Measurements from ENCODE around the gene LDLRAD4.

Gene LDLRAD4

DNA sequence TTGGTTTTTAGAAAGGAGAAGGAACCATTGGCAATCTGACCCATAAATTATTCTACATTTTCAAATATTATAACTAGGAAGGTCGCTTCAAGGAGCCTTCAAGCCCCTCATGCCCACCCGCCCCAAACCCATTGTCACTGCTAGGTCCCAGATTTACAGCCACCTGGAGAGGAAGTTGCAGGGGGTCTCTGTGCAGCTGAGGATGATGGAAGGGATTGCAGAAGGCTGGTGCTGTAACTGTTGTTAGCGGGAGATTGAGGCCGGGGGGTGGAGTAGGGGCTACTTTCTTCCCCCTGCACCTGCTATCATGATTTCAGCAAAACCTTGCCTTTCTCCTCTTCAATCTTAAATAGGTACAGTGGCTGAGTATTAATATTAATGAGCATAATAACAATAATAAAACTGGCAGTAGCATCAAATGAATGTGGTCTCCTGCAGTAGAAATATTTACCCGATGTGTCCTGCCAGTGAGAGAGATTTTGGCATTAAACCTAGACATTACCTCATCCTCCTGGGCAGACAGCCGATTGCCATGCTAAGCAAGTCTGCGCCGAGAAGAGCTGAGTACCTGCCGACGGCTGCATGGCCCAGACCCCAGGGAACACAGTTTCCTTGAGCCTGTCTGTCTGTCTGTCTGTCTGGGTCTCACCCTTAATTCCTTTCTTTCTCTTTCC lies 282.4 kb downstream of the LDLRAD4 start:
- peak; percentile 89 for DNase-seq

GRCh38 chr18:13501543-13501887 lies 283.0 kb downstream of the LDLRAD4 start:
- no peak for DNase-seq

GRCh38 chr18:13501891-13502290 lies 283.3 kb downstream of the LDLRAD4 start:
- peak; percentile 11 for DNase-seq

- DNase-seq: no peak
Measured at GRCh38 chr18:13502585-13502984, 284.0 kb downstream of the LDLRAD4 start.

- no peak for DNase-seq
Measured at GRCh38 chr18:13503836-13504235, 285.3 kb downstream of the LDLRAD4 start.

GRCh38 chr18:13505780-13506345 lies 287.3 kb downstream of the LDLRAD4 start:
- DNase-seq: no peak

GRCh38 chr18:13510594-13510993 lies 292.0 kb downstream of the LDLRAD4 start:
- DNase-seq: no peak

DNA sequence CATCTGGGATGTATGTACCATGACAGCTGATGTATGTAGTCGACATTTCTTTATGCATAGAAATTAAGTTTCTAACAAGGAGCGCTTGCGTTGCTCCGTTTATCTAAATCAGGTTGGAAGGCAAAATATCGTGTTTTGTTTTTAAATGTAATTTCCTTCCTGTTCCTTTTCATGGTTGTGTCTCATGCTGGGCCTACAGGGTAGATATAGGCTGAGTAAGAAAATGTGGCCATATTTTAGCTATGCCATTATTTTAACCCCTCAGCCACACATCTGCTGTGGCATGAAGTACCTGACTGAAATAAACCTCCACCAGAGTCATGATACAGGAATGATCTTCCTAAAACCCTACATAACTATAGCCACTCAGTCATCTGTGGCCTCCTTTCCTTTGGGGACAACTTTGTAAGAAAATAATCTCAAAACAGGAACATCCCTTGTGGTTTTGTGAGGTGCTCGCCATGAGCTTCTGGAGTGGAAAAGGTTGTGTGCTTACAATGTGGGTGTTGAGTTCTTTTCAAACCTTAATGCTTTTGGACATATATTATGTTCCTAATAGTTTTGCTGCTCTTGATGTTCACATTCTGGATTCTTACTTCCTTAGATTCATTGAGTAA lies 293.5 kb downstream of the LDLRAD4 start:
- DNase-seq: no peak

DNA sequence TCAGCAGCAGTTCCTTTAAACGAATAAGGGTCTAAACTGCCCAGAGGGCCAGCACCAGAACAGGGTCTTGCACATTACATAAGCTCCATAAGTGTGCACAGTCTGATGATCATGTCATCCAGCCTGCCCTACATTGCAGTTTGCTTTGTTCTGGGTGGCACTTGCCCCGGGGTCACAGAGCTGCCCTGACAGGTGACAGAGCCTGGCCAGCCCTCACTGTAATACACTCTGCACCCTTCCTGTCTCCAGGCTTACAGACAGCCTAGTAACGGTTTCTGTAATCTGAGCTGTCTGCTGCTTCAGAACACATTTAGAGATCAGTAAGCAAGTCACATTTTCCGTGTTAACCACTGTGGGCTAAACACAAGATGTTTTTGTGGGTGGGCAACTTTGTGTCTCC lies 294.5 kb downstream of the LDLRAD4 start:
- DNase-seq: no peak

DNA sequence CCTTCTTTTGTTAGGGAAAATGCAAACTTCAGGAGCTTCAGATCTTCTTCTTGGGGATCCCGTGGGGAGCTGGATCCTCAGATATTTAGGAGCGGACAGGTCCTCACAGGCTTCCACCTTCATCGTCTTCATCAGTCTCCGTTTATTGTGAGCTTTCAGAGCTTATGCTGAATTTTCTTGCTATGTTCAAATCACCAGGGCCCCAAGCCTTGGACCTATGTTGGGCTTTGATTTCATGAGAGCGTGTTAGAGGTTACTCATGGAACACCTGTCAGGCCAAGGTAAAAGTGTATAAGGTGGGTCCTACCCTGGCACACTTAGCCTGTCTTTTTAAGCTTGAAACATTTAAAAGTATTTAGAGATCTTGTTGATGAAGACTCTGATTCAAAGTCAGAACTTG lies 294.9 kb downstream of the LDLRAD4 start:
- DNase-seq: no peak

DNA sequence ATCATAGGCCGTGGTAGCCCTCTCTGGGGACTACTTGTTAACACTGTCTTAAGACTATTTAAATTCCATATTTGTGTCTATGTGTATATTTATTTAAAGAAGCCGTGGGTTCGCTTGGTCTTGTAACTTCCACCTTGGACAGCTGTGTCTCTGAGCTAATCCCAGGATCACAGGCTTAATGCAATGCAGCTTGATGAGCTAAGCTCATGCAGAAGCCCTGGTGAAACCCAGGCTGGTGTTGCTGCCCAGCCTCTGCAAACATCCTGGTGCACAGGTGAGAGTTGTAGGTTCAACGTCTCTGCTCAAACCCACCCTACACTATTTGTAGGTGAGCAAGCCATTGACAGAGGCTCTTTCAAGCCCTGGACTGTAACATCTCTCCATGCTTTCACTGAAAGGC lies 296.0 kb downstream of the LDLRAD4 start:
- no peak for DNase-seq

GRCh38 chr18:13516855-13517254 lies 298.3 kb downstream of the LDLRAD4 start:
- no peak for DNase-seq

DNA sequence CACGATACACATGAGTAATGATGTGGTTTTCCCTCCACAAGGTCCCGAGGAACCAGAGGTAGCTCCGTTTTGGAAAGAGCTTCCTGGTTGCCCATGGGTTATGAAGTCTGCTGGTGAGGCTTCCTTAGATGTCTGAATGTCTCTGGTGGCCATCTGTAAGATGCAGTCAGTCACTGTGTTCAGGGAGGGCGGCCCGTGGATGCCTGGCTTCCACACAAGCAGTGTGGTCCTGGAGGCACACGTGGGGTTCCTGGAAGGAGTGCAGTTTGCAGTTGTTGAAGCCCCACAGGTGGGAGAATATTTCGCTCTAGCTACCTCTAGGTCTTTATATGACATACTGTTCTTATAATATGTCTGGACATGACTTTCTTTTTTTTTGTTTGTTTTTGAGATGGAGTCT lies 298.8 kb downstream of the LDLRAD4 start:
- no peak for DNase-seq

DNA sequence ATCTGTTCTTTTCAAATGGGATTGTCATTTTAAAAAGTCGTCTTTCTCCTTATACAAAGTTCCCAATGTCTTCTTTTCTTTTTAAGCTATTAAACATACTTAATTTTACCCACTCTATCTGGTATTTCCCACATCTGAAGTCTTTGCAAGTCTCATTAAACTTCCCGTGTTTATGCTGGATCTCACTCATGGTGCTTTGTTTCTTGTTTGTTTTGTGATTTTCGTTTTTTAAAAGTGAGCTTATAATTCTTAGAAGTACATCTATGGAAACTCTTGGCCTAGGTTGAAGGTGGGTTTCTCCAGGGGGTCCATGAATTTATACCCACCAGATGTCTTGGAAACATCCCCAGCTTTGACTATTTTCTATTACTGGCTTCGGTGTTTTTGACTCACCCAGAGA lies 299.8 kb downstream of the LDLRAD4 start:
- DNase-seq: no peak

DNA sequence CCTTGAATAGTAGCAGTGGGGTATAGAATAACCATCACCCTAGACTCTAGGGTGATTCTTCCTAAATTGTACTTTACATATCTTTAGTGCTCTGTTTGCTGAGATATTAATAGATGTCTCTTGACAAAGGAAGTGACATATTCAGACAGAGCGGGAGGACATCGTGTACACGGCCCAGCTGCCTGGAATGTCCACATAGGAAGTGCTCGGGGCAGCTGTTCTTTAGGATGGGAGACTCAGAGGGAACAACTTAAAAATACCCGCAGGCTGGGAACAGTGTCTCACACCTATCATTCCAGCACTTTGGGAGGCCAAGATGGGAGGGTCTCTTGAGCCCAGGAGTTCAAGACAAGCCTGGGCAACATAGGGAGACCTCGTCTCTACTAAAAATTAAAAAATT lies 301.7 kb downstream of the LDLRAD4 start:
- no peak for DNase-seq

DNA sequence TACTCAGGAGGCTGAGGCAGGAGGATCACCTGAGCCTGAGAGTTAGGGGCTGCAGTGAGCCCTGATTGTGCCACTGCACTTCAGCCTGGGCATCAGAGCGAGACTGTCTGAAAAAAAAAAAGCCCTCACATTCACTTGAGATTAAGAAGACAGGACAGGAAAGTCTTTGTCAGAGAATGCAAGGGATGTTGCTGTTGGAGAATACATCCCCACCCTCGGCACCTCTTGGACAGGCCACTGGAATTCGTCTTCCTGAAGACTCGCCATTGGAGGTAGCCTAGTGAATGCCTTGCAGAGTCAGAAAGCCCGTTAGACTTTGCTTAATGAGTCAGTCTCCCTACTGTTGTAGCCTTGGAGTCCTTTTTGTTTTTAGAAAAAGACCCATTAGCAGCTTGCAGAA lies 302.2 kb downstream of the LDLRAD4 start:
- no peak for DNase-seq

DNA sequence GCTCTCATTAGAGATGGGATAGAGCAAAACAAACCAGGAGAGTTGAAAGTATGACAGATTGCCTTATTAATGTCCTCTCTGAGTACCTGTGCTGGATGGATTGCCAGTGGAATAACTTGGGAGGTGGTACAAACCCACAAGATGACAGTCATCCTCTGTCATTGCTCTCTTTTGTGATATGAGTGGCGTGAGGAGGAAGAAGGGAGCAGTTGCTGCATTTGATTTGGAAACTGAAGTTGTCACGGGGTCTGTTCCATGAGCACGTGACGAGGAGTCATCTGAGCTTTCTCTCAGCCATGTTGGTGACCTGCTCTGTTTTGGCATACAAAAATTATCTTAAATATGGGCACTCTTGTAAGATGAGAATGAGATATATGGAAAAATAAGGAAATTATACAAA lies 302.9 kb downstream of the LDLRAD4 start:
- no peak for DNase-seq

DNA sequence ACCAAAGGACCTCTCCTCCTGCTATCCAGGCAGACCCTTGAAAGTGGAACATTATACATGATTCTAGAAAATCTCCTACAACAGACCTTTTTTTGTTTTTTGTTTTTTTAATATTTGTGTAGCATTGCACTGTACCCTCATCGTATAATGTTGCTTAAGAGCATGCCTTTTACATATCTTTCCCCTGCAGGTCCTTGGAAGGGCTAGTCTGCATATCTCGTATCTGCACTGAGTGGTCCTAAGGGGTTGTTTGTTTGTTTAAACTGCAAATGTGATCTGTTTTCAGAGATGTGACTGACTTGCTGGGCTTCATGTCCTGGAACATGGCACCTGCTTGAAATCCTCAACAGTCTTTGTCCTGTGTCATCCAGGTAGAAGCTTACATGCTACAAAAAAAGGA lies 303.7 kb downstream of the LDLRAD4 start:
- DNase-seq: no peak

DNA sequence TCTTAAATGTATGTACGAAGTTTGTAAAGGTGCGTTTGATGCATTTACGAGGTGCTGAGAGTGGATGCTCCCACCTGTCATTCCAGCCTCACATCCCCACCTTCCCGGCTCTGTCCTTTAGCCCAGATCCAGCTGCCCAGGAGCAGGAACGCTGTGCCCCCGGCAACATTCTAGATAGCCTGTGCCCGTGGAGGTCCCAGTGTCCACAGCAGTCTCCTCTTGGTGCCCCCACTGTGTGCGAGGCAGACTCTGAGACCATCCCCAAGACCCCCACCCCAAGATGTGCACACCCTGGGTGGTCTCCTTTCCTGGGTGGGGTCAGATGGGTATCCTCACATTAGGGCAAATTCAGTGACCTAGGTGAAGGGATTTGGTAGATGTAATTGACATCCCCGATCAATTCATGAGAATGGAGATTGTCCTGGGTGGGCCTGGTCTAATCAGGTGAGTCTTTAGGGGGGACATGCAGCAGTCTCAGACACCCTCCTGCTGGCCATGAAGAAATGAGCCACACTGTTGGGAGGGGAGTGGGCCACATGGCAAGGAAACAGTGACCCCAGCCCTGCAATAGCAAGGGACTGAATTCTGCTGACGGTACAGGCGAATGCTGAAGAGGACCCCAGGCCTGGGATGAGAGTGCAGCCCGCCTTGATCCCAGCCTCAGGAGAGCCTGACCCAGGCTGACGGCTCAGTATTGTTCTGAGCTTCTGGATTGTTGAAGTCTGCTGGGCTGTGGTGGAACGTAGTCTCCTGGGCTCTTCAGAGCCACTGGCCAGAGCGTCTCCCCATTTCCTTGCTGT lies 304.5 kb downstream of the LDLRAD4 start:
- DNase-seq: no peak

GRCh38 chr18:13524054-13524453 lies 305.5 kb downstream of the LDLRAD4 start:
- no peak for DNase-seq

DNA sequence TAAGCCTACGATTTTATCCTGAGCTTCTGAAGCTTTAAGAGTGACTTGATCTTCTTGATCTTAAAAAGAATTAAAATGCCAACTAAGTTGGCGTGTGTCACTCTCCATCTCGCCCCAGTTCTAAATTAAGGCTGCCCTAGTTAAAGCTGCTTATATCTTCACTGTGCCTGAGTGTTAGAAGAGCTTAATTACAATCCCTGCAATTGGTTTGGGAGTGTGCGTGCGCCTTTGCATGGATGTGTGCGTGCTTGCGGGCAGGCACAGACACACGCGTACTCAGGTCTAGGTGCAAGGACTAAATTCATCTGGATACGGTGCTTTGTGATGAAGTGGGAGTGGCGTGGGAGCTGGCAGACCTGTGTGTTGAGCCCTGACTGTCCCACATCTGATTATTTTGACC lies 306.3 kb downstream of the LDLRAD4 start:
- DNase-seq: no peak

GRCh38 chr18:13525381-13526029 lies 306.9 kb downstream of the LDLRAD4 start:
- no peak for DNase-seq

- no peak for DNase-seq
Measured at GRCh38 chr18:13526519-13526918, 308.0 kb downstream of the LDLRAD4 start.

Measured in DMS79 (cell line).